Endothelial cell of umbilical vein (primary cell): ENCODE data around the gene TMPRSS15. TPM values are rescaled to one million over a fixed set of nuclear protein-coding genes. Genes with fewer than 3 reads are reported as not detected.
A peak's percentile ranks its signal among the peaks of the same experiment; 100 is the strongest.

ENCODE experiments used
- BruUV-seq: library from RNA; stranded (reverse); fragments of 400-500 nt; replicated peaks from 2 replicates; lab custom pipeline; 2021; lab: Mats Ljungman, UMichigan
- CTCF ChIA-PET: fragments of 300-600, 350-600 bp; sonication (Branson Sonifier 250); formaldehyde crosslinking; loops from one replicate; lab custom pipeline; 2021; ENCODE audit warnings: antibody characterized with exemption, inconsistent platforms; lab: Charles Lee
- POLR2A ChIA-PET: fragments of 300-600, 350-600 bp; sonication (Branson Sonifier 250); formaldehyde crosslinking; loops from one replicate; lab custom pipeline; 2021; ENCODE audit warnings: antibody characterized with exemption, inconsistent platforms; lab: Charles Lee
- DNase-seq: peaks from one replicate; pipeline ENCODE4 v3.0.0-alpha.2; 2011; ENCODE audit warnings: low read depth, low spot score
- FAIRE-seq: peaks from 2 replicates; lab custom pipeline; 2011; peaks lifted over from hg19 to GRCh38; lab: Jason Lieb, UNC
- H2AFZ ChIP-seq: 2 replicates; pipeline ENCODE4 v1.6.0; 2012; ENCODE audit warnings: low read depth, low read length, control low read depth, inconsistent platforms
- H3K27ac ChIP-seq: 2 replicates; pipeline ENCODE4 v1.5.1; 2011; ENCODE audit warnings: low read depth, mild to moderate bottlenecking, control low read depth, low read length, moderate library complexity; ENCODE audit not compliant: insufficient read depth
- H3K27me3 ChIP-seq, 2 experiments: 2 replicates each; pipeline versions ENCODE4 v1.6.0 to v1.6.1; 2011; ENCODE audit warnings: low read length in 2 of 2, mixed read lengths in 1 of 2; ENCODE audit not compliant: control insufficient read depth in 2 of 2, insufficient read depth in 2 of 2
- H3K36me3 ChIP-seq, 2 experiments: 2 replicates in 1 of 2; 3 replicates in 1 of 2; pipeline ENCODE4 v1.5.1; 2011; ENCODE audit warnings: low read length in 2 of 2, mild to moderate bottlenecking in 1 of 2, moderate library complexity in 1 of 2; ENCODE audit not compliant: control insufficient read depth in 2 of 2, insufficient read depth in 2 of 2; ENCODE audit errors: extremely low read depth in 1 of 2
- H3K4me1 ChIP-seq: 3 replicates; pipeline ENCODE4 v1.5.1; 2011; ENCODE audit warnings: mild to moderate bottlenecking, low read length; ENCODE audit not compliant: control insufficient read depth, insufficient read depth; ENCODE audit errors: extremely low read depth
- H3K4me2 ChIP-seq: 2 replicates; pipeline ENCODE4 v1.6.1; 2011; ENCODE audit warnings: low read length, control low read depth, mixed read lengths; ENCODE audit not compliant: insufficient read depth
- H3K4me3 ChIP-seq, 3 experiments: fragments of 200-600 bp in 1 of 3; sonication (generic), shearing (Covaris generic) in 1 of 3; replicated peaks in 1 of 3; 2 replicates each; pipeline ENCODE4 v1.5.1; 2011 to 2016; ENCODE audit warnings: control low read depth in 3 of 3, low read length in 3 of 3, mild to moderate bottlenecking in 2 of 3, inconsistent platforms in 1 of 3, low read depth in 1 of 3, moderate library complexity in 1 of 3; ENCODE audit not compliant: insufficient read depth in 1 of 3
- H3K79me2 ChIP-seq: 2 replicates; pipeline ENCODE4 v1.6.0; 2012; ENCODE audit warnings: low read length, inconsistent platforms; ENCODE audit not compliant: control insufficient read depth, insufficient read depth
- H3K9ac ChIP-seq: replicated peaks from 2 replicates; pipeline ENCODE3; 2011; ENCODE audit warnings: low read length, control low read depth; ENCODE audit not compliant: insufficient read depth; ENCODE audit errors: extremely low read depth
- H3K9me1 ChIP-seq: replicated peaks from 3 replicates; pipeline ENCODE4 v1.6.0; 2011; ENCODE audit warnings: mild to moderate bottlenecking, low read length; ENCODE audit not compliant: control insufficient read depth, insufficient read depth; ENCODE audit errors: extremely low read depth
- H3K9me3 ChIP-seq: replicated peaks from 2 replicates; pipeline ENCODE4 v1.5.1; 2012; ENCODE audit warnings: low read length, inconsistent platforms; ENCODE audit not compliant: control insufficient read depth, insufficient read depth
- H4K20me1 ChIP-seq: replicated peaks from 2 replicates; pipeline ENCODE3; 2011; ENCODE audit warnings: mild to moderate bottlenecking, low read length; ENCODE audit not compliant: control insufficient read depth, insufficient read depth; ENCODE audit errors: extremely low read depth
- EZH2 ChIP-seq: IDR thresholded peaks from 2 replicates; pipeline ENCODE4 v1.6.1; 2012; ENCODE audit warnings: borderline replicate concordance, low read depth, mild to moderate bottlenecking, moderate library complexity, low read length, inconsistent platforms; ENCODE audit not compliant: severe bottlenecking
- FOS ChIP-seq: IDR thresholded peaks from 2 replicates; pipeline ENCODE4 v1.6.1; 2011; ENCODE audit warnings: mild to moderate bottlenecking, low read length, moderate library complexity, borderline replicate concordance; ENCODE audit not compliant: insufficient read depth
- GATA2 ChIP-seq: IDR thresholded peaks from 2 replicates; pipeline ENCODE4 v1.7.0; 2011; ENCODE audit warnings: low read depth, mild to moderate bottlenecking, moderate library complexity, mixed read lengths, low read length; ENCODE audit not compliant: insufficient read length, insufficient read depth
- JUN ChIP-seq: IDR thresholded peaks from 2 replicates; pipeline ENCODE4 v1.6.1; 2011; ENCODE audit warnings: borderline replicate concordance, low read depth; ENCODE audit not compliant: insufficient read length, insufficient read depth
- MYC ChIP-seq: IDR thresholded peaks from one replicate; pipeline ENCODE4 v1.6.1; 2011; ENCODE audit warnings: mild to moderate bottlenecking, low read depth, low read length
- POLR2A ChIP-seq: IDR thresholded peaks from 2 replicates; pipeline ENCODE4 v1.6.1; 2012; ENCODE audit warnings: low read depth, mild to moderate bottlenecking, control low read depth, low read length
- POLR2AphosphoS5 ChIP-seq: IDR thresholded peaks from 2 replicates; pipeline ENCODE4 v1.6.1; 2012; ENCODE audit warnings: low read depth, mild to moderate bottlenecking, control low read depth, low read length, moderate library complexity; ENCODE audit not compliant: insufficient read depth
- dilution Hi-C: fragments of 300-500 bp; cut with MboI; formaldehyde crosslinking; loops from one replicate; pipeline ENCODE4 v1.15.0; 2019; ENCODE audit warnings: low sequenced_read_pairs; ENCODE audit not compliant: extremely low pct_ligation_motif_present
- intact Hi-C: fragments of 100-400 bp; cut with micrococcal nuclease; formaldehyde crosslinking; loops from one replicate; pipeline ENCODE4 v1.10.0; 2022
- polyA plus RNA-seq, 4 experiments: library from polyadenylated mRNA; depleted of rRNA in 3 of 4; stranded (reverse) in 3 of 4; unstranded in 1 of 4; fragments of >200 nt; gene quantifications; 2 replicates each; pipeline versions ENCODE4 v1.2.1 to v1.2.3, GENCODE V29; 2011 to 2012; ENCODE audit warnings: missing spikeins in 1 of 4
- total RNA-seq: library from RNA; stranded (reverse); gene quantifications from 2 replicates; pipeline ENCODE4 v1.2.3, GENCODE V29; 2021

TMPRSS15 gene
- total and polyA plus RNA-seq, 2 donors (not counting 3 experiments of a cell fraction or from before 2014, with no cell fraction given): not detected

GRCh38 chr21:18245464-18245967, 158.1 kb downstream of the TMPRSS15 start:
- H3K4me3 ChIP-seq: no peak overlapping the region
- POLR2A ChIA-PET: no interaction called here
- no peak overlapping the region for H3K27ac ChIP-seq
- TF ChIP-seq GATA2: no peak
- TF ChIP-seq FOS: no peak
- TF ChIP-seq JUN: no peak
- TF ChIP-seq POLR2AphosphoS5: no peak
- TF ChIP-seq MYC: no peak
- H4K20me1 ChIP-seq: no peaks in the 10 kb centered on the region
- no peaks in the 10 kb centered on the region for H3K79me2 ChIP-seq
- H3K4me1 ChIP-seq: no peaks in the 10 kb centered on the region
- dilution Hi-C loops (no loop called here), intact Hi-C loops (no loop called here)
- FAIRE-seq (no peak), DNase-seq (no peak)
- CTCF ChIA-PET: interaction anchor here (2.2 kb wide), 1 partner anchor 205 kb away, joined by 5 read pairs; no protein-coding TSS in a partner anchor
- no peaks in the 10 kb centered on the region for H3K9me3 ChIP-seq
- H3K9ac ChIP-seq: no peak overlapping the region
- H3K36me3 ChIP-seq: no peaks in the 10 kb centered on the region
- H3K4me2 ChIP-seq: peak overlapping the region; percentile 35
- H3K27me3 ChIP-seq: peaks cover 23 to 34% of the 10 kb centered on the region in 2 experiments
- peak overlapping the region; percentile 68 for H2AFZ ChIP-seq
- H3K9me1 ChIP-seq: no peaks in the 10 kb centered on the region
- BruUV-seq: no TSS peak

GRCh38 chr21:18244671-18245463, 158.7 kb downstream of the TMPRSS15 start, which contains the start of gene CHODL:
Gene CHODL (plus strand): TSS chr21:18244833. CDS start chr21:18245224, 391 bp downstream.
- H3K27me3 ChIP-seq: peaks cover 23 to 34% of the 10 kb centered on the region in 2 experiments
- no peak for FAIRE-seq
- peak within 1 kb of the TSS; percentile 68 for H2AFZ ChIP-seq
- no peak within 1 kb of the TSS for H3K4me3 ChIP-seq
- DNase-seq: no peak
- H3K9ac ChIP-seq: no peak within 1 kb of the TSS
- ChIA-PET POLR2A (no interaction called here), CTCF (interaction anchor here (2.2 kb wide), 1 partner anchor 204 kb away, joined by 5 read pairs; no protein-coding TSS in a partner anchor)
- TF ChIP-seq POLR2AphosphoS5 (no peak), POLR2A (no peak), JUN (no peak), EZH2 (peak; percentile 39)
- no peak within 1 kb of the TSS for H3K27ac ChIP-seq
- no peaks in the 10 kb centered on the region for H3K9me1 ChIP-seq
- H3K79me2 ChIP-seq: no peaks in the 10 kb centered on the region
- dilution Hi-C loops (no loop called here), intact Hi-C loops (no loop called here)
- peak within 1 kb of the TSS; percentile 35 for H3K4me2 ChIP-seq
- no peaks in the 10 kb centered on the region for H3K36me3 ChIP-seq
- H3K9me3 ChIP-seq: no peaks in the 10 kb centered on the region
- no peaks in the 10 kb centered on the region for H4K20me1 ChIP-seq
- no TSS peak for BruUV-seq
- H3K4me1 ChIP-seq: no peaks in the 10 kb centered on the region
